ENCODE data around the gene GLIPR1L2.
A peak's percentile ranks its signal among the peaks of the same experiment; 100 is the strongest.

DNA sequence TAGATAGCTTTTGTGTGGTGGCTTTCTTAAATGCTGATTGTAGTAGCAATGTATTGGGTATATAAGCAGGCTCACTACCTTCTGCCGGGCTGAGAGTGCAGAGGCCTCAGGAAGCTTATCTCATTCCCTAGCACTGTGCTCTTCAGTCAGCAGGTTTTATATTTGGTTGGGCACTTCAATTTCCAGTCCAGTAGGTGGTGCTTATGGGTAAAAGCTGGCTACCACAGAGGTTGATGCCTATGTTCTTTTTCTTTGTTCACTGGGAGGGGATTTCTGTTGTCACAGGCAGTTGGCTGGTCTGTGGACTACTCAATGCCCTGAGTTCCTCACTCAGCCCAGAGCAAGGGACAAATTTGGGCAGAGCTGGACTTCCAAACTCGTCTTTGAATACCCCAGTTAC lies 46.7 kb downstream of the GLIPR1L2 start:
- peak; percentile 44 for TF ChIP-seq CTCF (IDR thresholded peaks at IDR 0.05)
- TF ChIP-seq ZFX (IDR thresholded peaks at IDR 0.05; ENCODE audit: borderline replicate concordance) = no peak
